Vagina (tissue), 2 donors: ENCODE results near the gene ZNF831. TPM values are rescaled to one million over a fixed set of nuclear protein-coding genes. Genes with fewer than 3 reads are reported as not detected.

Experiments
- DNase-seq, 2 donors: peaks; one replicate each; pipeline ENCODE4 v3.0.0-alpha.2; 2017; ENCODE audit errors: extremely low spot score in 2 of 2
- H3K27ac ChIP-seq: fragments of 200-600 bp; sonication (generic); one replicate; pipeline ENCODE4 v1.5.1; 2019
- H3K27me3 ChIP-seq: fragments of 200-600 bp; sonication (generic); one replicate; pipeline ENCODE4 v1.5.1; 2019
- H3K36me3 ChIP-seq, 2 donors: fragments of 200-600 bp; sonication (generic); one replicate each; pipeline ENCODE4 v1.5.1; 2017 to 2019
- H3K4me1 ChIP-seq: fragments of 200-600 bp; sonication (generic); one replicate; pipeline ENCODE4 v1.5.1; 2019
- H3K4me3 ChIP-seq, 2 donors: fragments of 200-600 bp; sonication (generic); 1 replicate in 1 of 2; 2 replicates in 1 of 2; pipeline ENCODE4 v1.5.1; 2016 to 2019
- H3K9me3 ChIP-seq: fragments of 200-600 bp; sonication (generic); one replicate; pipeline ENCODE4 v1.5.1; 2019
- CTCF ChIP-seq, 3 experiments: fragments of 450-650 bp in 2 of 3; fragments of 200-600 bp in 1 of 3; sonication (generic) in 1 of 3; IDR thresholded peaks; one replicate each; pipeline ENCODE4 v1.5.1; 2017 to 2019; ENCODE audit warnings: antibody characterized with exemption in 3 of 3, mild to moderate bottlenecking in 2 of 3, moderate library complexity in 2 of 3
- POLR2A ChIP-seq, 2 donors: fragments of 450-650 bp; IDR thresholded peaks; one replicate each; pipeline ENCODE4 v1.6.1; 2017; ENCODE audit warnings: antibody characterized with exemption in 2 of 2, mild to moderate bottlenecking in 2 of 2, moderate library complexity in 2 of 2
- POLR2AphosphoS5 ChIP-seq, 2 donors: sonication (generic); formaldehyde crosslinking; IDR thresholded peaks; one replicate each; pipeline ENCODE4 v1.9.0; 2017; ENCODE audit warnings: antibody characterized with exemption in 2 of 2, mild to moderate bottlenecking in 2 of 2, low read depth in 1 of 2; ENCODE audit not compliant: insufficient read depth in 1 of 2
- intact Hi-C: fragments of 100-400 bp; cut with DNase I; formaldehyde crosslinking; loops from one replicate; pipeline ENCODE4 v1.15.1; 2023
- total RNA-seq: library from RNA; depleted of rRNA; stranded (reverse); fragments of >200 nt; gene quantifications from one replicate; pipeline ENCODE4 v1.2.3, GENCODE V29; 2016

Gene ZNF831
- total RNA-seq, 1 donor from 2014 or later, result 2.2 TPM

GRCh38 chr20:59224236-59224635, 60.6 kb downstream of the ZNF831 start:
- Histone ChIP-seq H3K9me3 (no peaks in the 10 kb centered on the region), H3K4me1 (peaks cover 23% of the 10 kb centered on the region), H3K4me3 (no peak overlapping the region), H3K27me3 (no peaks in the 10 kb centered on the region), H3K36me3 (no peaks in the 10 kb centered on the region), H3K27ac (no peak overlapping the region)
- intact Hi-C loops, result loop anchor here (5.0 kb wide), 1 partner anchor 137 kb away; no protein-coding TSS in a partner anchor
- no peak for TF ChIP-seq POLR2AphosphoS5 (IDR thresholded peaks at IDR 0.05; ENCODE audit: insufficient read depth in 1 of 2, low read depth in 1 of 2)
- no peak for TF ChIP-seq POLR2A (IDR thresholded peaks at IDR 0.05)
- TF ChIP-seq CTCF (IDR thresholded peaks at IDR 0.05), result no peak
- DNase-seq, result no peak

- H3K27me3 ChIP-seq, result no peaks in the 10 kb centered on the region
- TF ChIP-seq POLR2AphosphoS5 (IDR thresholded peaks at IDR 0.05; ENCODE audit: insufficient read depth in 1 of 2, low read depth in 1 of 2) (no peak), POLR2A (IDR thresholded peaks at IDR 0.05) (no peak), CTCF (IDR thresholded peaks at IDR 0.05) (no peak)
- H3K4me3 ChIP-seq, result no peak overlapping the region
- H3K27ac ChIP-seq, result no peak overlapping the region
- DNase-seq, result no peak
- H3K9me3 ChIP-seq, result no peaks in the 10 kb centered on the region
- no peaks in the 10 kb centered on the region for H3K36me3 ChIP-seq
- no peaks in the 10 kb centered on the region for H3K4me1 ChIP-seq
- intact Hi-C loops, result no loop called here
Measured at GRCh38 chr20:59230385-59230784, 66.8 kb downstream of the ZNF831 start.

GRCh38 chr20:59231124-59231804, 67.6 kb downstream of the ZNF831 start:
- no peak for TF ChIP-seq POLR2A (IDR thresholded peaks at IDR 0.05)
- TF ChIP-seq CTCF (IDR thresholded peaks at IDR 0.05), result no peak
- no peak for TF ChIP-seq POLR2AphosphoS5 (IDR thresholded peaks at IDR 0.05; ENCODE audit: insufficient read depth in 1 of 2, low read depth in 1 of 2)

GRCh38 chr20:59232618-59233017, 69.0 kb downstream of the ZNF831 start:
- Histone ChIP-seq H3K36me3 (no peaks in the 10 kb centered on the region), H3K9me3 (no peaks in the 10 kb centered on the region), H3K4me3 (no peak overlapping the region), H3K4me1 (no peaks in the 10 kb centered on the region), H3K27ac (no peak overlapping the region), H3K27me3 (no peaks in the 10 kb centered on the region)
- DNase-seq, result no peak
- TF ChIP-seq POLR2A (IDR thresholded peaks at IDR 0.05) (no peak), POLR2AphosphoS5 (IDR thresholded peaks at IDR 0.05; ENCODE audit: insufficient read depth in 1 of 2, low read depth in 1 of 2) (no peak), CTCF (IDR thresholded peaks at IDR 0.05) (no peak)
- intact Hi-C loops, result no loop called here

More at GRCh38 chr20:59231124-59231804, 67.6 kb downstream of the ZNF831 start:
- DNase-seq, result no peak
- Histone ChIP-seq H3K9me3 (no peaks in the 10 kb centered on the region), H3K36me3 (no peaks in the 10 kb centered on the region), H3K27me3 (no peaks in the 10 kb centered on the region), H3K4me1 (no peaks in the 10 kb centered on the region), H3K27ac (no peak overlapping the region), H3K4me3 (no peak overlapping the region)
- intact Hi-C loops, result no loop called here

- H3K9me3 ChIP-seq, result no peaks in the 10 kb centered on the region
- TF ChIP-seq CTCF (IDR thresholded peaks at IDR 0.05) (no peak), POLR2A (IDR thresholded peaks at IDR 0.05) (no peak), POLR2AphosphoS5 (IDR thresholded peaks at IDR 0.05; ENCODE audit: insufficient read depth in 1 of 2, low read depth in 1 of 2) (no peak)
- no peaks in the 10 kb centered on the region for H3K36me3 ChIP-seq
- H3K27me3 ChIP-seq, result no peaks in the 10 kb centered on the region
- H3K27ac ChIP-seq, result no peak overlapping the region
- DNase-seq, result no peak
- H3K4me3 ChIP-seq, result no peak overlapping the region
- intact Hi-C loops, result no loop called here
- no peaks in the 10 kb centered on the region for H3K4me1 ChIP-seq
Measured at GRCh38 chr20:59235226-59235625, 71.6 kb downstream of the ZNF831 start.
